ENCODE data around the gene NRSN2. TPM values are rescaled to one million over a fixed set of nuclear protein-coding genes. Genes with fewer than 3 reads are reported as not detected.
A peak's percentile ranks its signal among the peaks of the same experiment; 100 is the strongest.

Gene NRSN2
- total RNA-seq, 4 donors from 2014 or later, result 2.1 to 5.5 (median 4.6) TPM

DNA sequence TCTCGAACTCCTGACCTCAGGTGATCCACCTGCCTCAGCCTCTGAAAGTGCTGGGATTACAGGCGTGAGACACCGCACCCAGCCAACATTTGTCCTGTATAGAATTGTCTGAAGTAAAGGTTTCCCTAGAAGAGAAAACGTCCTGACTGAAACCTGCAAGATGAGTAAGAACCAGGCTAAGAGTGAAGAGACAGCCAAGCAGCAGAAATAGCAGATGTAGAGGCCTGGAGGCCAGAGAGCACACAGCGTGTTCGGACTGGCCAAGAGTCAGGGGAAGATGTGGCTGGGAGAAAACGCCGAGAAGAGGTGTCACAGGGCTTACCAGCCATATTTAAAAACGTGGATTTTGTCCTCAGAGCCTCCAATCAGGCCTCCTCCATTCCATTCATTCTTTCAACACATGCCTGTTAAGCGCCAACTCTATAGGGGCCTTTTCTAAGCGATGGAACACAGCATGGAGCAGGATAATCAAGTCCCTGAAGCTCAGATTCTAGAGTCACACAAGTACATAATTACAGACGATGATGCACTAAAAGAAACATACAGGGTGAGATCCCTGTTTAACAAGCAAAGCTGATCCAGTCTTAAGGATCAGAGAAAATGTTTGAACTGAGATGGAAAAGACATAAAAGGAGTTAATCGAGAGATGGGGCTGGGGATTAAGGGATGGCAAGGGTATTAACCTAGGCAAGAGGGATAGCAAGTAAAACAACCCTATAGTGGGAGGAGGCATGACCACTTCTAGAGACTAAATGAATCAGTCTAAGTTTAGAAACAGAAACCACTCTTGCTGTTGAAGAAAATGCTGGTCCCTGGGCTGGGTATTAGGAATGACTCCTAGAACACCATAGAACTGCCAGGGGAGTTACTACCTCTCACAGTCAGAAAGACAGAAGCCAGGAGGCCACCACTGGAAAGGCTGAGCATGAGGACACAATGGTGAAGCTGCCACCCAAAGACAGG is 44.7 kb upstream of the NRSN2 start:
- no peak for TF ChIP-seq POLR2A (IDR thresholded peaks at IDR 0.05)
- TF ChIP-seq, protein P1, sequence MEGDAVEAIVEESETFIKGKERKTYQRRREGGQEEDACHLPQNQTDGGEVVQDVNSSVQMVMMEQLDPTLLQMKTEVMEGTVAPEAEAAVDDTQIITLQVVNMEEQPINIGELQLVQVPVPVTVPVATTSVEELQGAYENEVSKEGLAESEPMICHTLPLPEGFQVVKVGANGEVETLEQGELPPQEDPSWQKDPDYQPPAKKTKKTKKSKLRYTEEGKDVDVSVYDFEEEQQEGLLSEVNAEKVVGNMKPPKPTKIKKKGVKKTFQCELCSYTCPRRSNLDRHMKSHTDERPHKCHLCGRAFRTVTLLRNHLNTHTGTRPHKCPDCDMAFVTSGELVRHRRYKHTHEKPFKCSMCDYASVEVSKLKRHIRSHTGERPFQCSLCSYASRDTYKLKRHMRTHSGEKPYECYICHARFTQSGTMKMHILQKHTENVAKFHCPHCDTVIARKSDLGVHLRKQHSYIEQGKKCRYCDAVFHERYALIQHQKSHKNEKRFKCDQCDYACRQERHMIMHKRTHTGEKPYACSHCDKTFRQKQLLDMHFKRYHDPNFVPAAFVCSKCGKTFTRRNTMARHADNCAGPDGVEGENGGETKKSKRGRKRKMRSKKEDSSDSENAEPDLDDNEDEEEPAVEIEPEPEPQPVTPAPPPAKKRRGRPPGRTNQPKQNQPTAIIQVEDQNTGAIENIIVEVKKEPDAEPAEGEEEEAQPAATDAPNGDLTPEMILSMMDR (IDR thresholded peaks at IDR 0.05), result no peak
- Histone ChIP-seq H3K9me3 (no peaks in the 10 kb centered on the region), H3K4me3 (no peak overlapping the region), H3K4me1 (peaks cover 6 to 32% (median 11%) of the 10 kb centered on the region in 4 donors), H3K27ac (no peak overlapping the region), H3K27me3 (no peaks in the 10 kb centered on the region), H3K36me3 (no peaks in the 10 kb centered on the region)
- DNase-seq, result no peak

DNA sequence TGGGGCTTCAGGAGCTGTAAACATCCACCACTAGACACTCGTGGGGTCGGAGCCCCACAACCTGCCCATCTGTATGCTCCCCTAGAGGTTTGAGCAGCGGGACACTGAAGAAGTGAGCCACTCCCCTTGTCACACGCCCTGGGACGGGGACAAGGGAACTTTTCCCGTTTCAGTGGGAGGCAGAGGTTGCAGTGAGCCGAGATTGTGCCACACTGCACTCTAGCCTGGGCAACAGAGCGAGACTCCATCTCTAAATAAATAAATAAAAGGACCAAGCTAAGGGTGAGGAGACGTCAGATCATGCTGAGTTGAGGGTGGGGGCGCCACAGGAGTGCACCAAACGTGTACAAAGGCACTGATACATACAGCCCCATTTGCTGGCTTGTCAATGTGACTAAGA is 41.2 kb upstream of the NRSN2 start:
- H3K36me3 ChIP-seq, result no peaks in the 10 kb centered on the region
- peaks cover 0 to 15% (median 0%) of the 10 kb centered on the region in 4 donors for H3K4me1 ChIP-seq
- no peak for DNase-seq
- no peak overlapping the region for H3K4me3 ChIP-seq
- H3K27me3 ChIP-seq, result no peaks in the 10 kb centered on the region
- TF ChIP-seq POLR2A (IDR thresholded peaks at IDR 0.05), result no peak
- TF ChIP-seq, protein P1 (IDR thresholded peaks at IDR 0.05), result no peak
- no peak overlapping the region for H3K27ac ChIP-seq
- no peaks in the 10 kb centered on the region for H3K9me3 ChIP-seq

DNA sequence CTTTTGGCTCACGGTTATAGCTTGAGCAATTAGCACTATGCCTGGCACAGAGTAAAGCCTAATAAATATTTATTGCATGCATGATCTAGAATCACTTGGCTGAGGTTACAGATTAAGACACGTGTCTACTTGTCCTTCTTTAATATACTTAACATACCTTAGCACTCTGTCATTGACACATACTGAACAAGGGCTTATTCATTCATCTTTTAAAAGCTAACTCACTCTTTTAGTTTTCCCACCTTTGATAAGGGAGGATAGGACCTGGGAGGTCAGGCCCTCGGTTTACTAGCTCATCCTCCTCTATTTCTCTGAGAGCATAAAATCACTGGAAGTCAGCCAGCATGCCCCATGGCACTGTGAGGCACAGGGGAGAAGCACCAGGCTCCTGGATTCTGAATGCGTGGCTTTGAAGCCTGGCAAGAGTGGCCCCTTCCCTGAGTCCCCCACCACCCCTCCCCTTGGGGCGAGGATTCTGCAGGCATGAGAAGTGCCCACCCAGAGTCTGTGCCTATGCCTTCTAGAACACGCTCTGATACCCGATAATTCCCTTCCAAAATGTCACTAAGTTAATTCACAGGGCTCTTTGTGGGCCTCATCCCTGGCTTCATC is 38.4 kb upstream of the NRSN2 start:
- peaks cover 0 to 6% (median 0%) of the 10 kb centered on the region in 4 donors for H3K4me1 ChIP-seq
- no peaks in the 10 kb centered on the region for H3K9me3 ChIP-seq
- no peak overlapping the region for H3K27ac ChIP-seq
- no peaks in the 10 kb centered on the region for H3K27me3 ChIP-seq
- TF ChIP-seq, protein P1 (IDR thresholded peaks at IDR 0.05), result no peak
- TF ChIP-seq POLR2A (IDR thresholded peaks at IDR 0.05), result no peak
- H3K4me3 ChIP-seq, result no peak overlapping the region
- no peaks in the 10 kb centered on the region for H3K36me3 ChIP-seq
- DNase-seq, result no peak

DNA sequence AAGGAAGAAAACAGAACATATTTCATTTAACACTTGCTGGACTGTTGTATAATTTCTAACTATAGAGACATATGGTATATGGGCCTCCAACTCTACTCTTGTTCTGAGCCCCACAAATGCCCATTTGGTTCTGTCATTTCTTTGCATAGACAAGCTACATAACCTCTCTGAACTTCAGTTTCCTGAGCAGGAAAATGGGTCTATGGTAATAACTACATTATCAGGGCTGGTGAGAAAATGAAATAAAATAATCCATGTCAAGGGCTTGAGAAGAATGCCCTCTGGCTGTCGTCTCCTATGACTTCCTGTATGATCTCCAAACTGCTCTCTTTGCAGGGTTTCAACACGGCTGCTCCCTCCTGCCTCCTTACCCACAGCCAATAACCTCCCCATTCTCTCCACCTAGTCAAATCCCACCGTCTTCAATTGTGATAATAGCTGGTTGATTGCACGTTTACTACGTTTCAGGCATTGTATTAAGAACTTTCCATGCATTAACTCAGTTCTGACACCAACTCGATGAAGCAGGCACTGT is 37.5 kb upstream of the NRSN2 start:
- H3K36me3 ChIP-seq, result no peaks in the 10 kb centered on the region
- no peak for DNase-seq
- H3K27me3 ChIP-seq, result no peaks in the 10 kb centered on the region
- H3K27ac ChIP-seq, result peak overlapping the region; percentile 43 to 86 (median 68)
- no peak for TF ChIP-seq POLR2A (IDR thresholded peaks at IDR 0.05)
- TF ChIP-seq, protein P1 (IDR thresholded peaks at IDR 0.05), result no peak
- H3K9me3 ChIP-seq, result no peaks in the 10 kb centered on the region
- H3K4me3 ChIP-seq, result peak overlapping the region in 3 of 4 donors; percentile 28 to 47 (median 40)
- peaks cover 0 to 6% (median 0%) of the 10 kb centered on the region in 4 donors for H3K4me1 ChIP-seq

DNA sequence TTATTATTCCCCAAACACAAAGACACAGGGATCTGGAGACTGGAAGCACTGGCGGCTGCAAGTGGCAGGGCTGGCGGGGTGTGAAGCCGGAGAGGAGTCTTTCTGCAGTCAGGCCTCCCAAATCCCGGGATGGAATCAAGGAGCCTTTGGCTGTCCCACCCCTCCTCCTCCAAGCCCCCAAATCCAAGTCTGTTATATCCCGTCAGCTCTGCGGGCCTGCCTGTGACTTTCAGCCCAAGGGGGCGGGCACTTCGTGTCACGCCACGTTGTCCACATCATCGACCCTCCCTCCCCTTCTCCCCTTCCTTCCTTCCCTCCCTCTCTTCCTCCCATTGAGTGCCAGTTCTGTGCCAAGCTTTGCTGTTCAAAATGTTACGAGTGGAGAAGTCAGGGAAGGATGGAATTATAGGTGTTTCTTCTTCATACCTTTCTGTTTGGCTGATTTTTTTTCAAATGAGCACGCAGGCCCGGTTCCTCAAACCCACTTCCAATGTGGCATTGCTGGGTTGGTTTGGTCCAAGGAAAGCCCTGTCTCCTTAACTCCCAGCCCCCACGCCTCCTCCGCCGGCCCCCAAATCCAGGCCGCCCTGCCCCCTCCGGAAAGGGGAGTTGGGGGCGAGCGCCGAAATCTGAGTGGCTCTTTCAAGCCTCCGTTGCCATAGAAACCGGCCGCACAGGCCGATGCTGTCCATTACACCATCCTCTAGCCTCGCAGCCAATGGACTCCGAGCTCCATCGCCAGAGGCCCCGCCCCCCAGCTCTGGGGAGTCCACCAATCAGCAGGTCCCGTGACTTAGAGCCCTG is 36.9 kb upstream of the NRSN2 start:
- Histone ChIP-seq H3K27ac (peak overlapping the region; percentile 43 to 86 (median 68)), H3K9me3 (no peaks in the 10 kb centered on the region), H3K36me3 (no peaks in the 10 kb centered on the region), H3K27me3 (no peaks in the 10 kb centered on the region), H3K4me3 (peak overlapping the region; percentile 28 to 47 (median 38)), H3K4me1 (peaks cover 0 to 6% (median 0%) of the 10 kb centered on the region in 4 donors)
- TF ChIP-seq POLR2A (IDR thresholded peaks at IDR 0.05), result no peak
- TF ChIP-seq, protein P1 (IDR thresholded peaks at IDR 0.05), result no peak
- peak; percentile 83 to 95 (median 92) for DNase-seq
